ENCODE measurements around the gene CCL15. TPM values are rescaled to one million over a fixed set of nuclear protein-coding genes. Genes with fewer than 3 reads are reported as not detected.

CCL15 gene
- total and polyA plus RNA-seq, 2 of the 13 experiments (the other 11 are each of a cell fraction or from before 2014, with no cell fraction given) = 29.2 to 45.9 TPM

DNA sequence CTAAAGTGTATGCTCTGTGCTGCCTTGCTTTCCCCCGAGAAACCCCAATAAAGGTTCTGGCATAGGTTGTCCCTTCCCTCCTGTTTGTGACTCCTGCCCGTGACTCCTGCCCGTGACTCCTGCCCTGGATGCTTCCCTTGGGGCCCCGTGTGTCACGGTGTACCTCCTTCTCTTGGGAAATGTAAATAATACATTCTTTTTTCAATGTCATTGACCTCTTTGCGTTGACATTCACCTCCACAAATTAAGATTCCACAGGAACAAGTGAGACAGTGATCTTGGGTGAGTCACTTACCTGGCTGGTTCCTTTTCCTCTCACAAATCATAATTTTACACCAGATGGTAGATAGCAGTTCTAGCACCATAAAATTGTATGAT lies 632 bp downstream of the CCL15 start (continued):
- TF ChIP-seq RXRB (CRISPR knock-in tag; IDR thresholded peaks at IDR 0.05; ENCODE audit: borderline replicate concordance) (peak; percentile 95), XBP1 (CRISPR knock-in tag; IDR thresholded peaks at IDR 0.05) (no peak), NR2F6 (IDR thresholded peaks at IDR 0.05) (peak; percentile 80; the same call in 1 of the 2 replicates), NR2F6 (CRISPR knock-in tag; IDR thresholded peaks at IDR 0.05) (peak; percentile 81; the same call in 1 of the 2 replicates), ZNF354B (CRISPR knock-in tag; IDR thresholded peaks at IDR 0.05) (no peak), ATRX (CRISPR knock-in tag; IDR thresholded peaks at IDR 0.05; ENCODE audit: borderline replicate concordance) (no peak), ETS1 (CRISPR knock-in tag; IDR thresholded peaks at IDR 0.05) (no peak), ZNF256 (CRISPR knock-in tag; conservative IDR thresholded peaks at IDR 0.05) (no peak), NR2F2 (IDR thresholded peaks at IDR 0.05; ENCODE audit: borderline replicate concordance, low read depth) (peak; percentile 81), ZNF3 (CRISPR knock-in tag; IDR thresholded peaks at IDR 0.05) (no peak), PAX8 (CRISPR knock-in tag; IDR thresholded peaks at IDR 0.05; ENCODE audit: borderline replicate concordance) (no peak), MEIS2 (CRISPR knock-in tag; IDR thresholded peaks at IDR 0.05) (no peak), MAFF (IDR thresholded peaks at IDR 0.05; ENCODE audit: low read depth, low read length) (no peak), ZNF431 (CRISPR knock-in tag; IDR thresholded peaks at IDR 0.05; ENCODE audit: borderline replicate concordance, low read depth) (no peak), ZNF317 (CRISPR knock-in tag; IDR thresholded peaks at IDR 0.05) (no peak), EED (CRISPR knock-in tag; IDR thresholded peaks at IDR 0.05) (no peak), RAD21 (CRISPR knock-in tag; IDR thresholded peaks at IDR 0.05) (0 out of 2 replicates have a peak, but pooled peaks have one; percentile 17), DNMT1 (CRISPR knock-in tag; IDR thresholded peaks at IDR 0.05) (no peak), CENPT (CRISPR knock-in tag; IDR thresholded peaks at IDR 0.05; ENCODE audit: low read depth) (no peak)
- TF ChIP-seq, protein P1, sequence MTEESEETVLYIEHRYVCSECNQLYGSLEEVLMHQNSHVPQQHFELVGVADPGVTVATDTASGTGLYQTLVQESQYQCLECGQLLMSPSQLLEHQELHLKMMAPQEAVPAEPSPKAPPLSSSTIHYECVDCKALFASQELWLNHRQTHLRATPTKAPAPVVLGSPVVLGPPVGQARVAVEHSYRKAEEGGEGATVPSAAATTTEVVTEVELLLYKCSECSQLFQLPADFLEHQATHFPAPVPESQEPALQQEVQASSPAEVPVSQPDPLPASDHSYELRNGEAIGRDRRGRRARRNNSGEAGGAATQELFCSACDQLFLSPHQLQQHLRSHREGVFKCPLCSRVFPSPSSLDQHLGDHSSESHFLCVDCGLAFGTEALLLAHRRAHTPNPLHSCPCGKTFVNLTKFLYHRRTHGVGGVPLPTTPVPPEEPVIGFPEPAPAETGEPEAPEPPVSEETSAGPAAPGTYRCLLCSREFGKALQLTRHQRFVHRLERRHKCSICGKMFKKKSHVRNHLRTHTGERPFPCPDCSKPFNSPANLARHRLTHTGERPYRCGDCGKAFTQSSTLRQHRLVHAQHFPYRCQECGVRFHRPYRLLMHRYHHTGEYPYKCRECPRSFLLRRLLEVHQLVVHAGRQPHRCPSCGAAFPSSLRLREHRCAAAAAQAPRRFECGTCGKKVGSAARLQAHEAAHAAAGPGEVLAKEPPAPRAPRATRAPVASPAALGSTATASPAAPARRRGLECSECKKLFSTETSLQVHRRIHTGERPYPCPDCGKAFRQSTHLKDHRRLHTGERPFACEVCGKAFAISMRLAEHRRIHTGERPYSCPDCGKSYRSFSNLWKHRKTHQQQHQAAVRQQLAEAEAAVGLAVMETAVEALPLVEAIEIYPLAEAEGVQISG (CRISPR knock-in tag; IDR thresholded peaks at IDR 0.05) = no peak
- TF ChIP-seq, protein P2, sequence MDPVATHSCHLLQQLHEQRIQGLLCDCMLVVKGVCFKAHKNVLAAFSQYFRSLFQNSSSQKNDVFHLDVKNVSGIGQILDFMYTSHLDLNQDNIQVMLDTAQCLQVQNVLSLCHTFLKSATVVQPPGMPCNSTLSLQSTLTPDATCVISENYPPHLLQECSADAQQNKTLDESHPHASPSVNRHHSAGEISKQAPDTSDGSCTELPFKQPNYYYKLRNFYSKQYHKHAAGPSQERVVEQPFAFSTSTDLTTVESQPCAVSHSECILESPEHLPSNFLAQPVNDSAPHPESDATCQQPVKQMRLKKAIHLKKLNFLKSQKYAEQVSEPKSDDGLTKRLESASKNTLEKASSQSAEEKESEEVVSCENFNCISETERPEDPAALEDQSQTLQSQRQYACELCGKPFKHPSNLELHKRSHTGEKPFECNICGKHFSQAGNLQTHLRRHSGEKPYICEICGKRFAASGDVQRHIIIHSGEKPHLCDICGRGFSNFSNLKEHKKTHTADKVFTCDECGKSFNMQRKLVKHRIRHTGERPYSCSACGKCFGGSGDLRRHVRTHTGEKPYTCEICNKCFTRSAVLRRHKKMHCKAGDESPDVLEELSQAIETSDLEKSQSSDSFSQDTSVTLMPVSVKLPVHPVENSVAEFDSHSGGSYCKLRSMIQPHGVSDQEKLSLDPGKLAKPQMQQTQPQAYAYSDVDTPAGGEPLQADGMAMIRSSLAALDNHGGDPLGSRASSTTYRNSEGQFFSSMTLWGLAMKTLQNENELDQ (CRISPR knock-in tag; IDR thresholded peaks at IDR 0.05; ENCODE audit: borderline replicate concordance) = no peak
- TF ChIP-seq, protein P3, sequence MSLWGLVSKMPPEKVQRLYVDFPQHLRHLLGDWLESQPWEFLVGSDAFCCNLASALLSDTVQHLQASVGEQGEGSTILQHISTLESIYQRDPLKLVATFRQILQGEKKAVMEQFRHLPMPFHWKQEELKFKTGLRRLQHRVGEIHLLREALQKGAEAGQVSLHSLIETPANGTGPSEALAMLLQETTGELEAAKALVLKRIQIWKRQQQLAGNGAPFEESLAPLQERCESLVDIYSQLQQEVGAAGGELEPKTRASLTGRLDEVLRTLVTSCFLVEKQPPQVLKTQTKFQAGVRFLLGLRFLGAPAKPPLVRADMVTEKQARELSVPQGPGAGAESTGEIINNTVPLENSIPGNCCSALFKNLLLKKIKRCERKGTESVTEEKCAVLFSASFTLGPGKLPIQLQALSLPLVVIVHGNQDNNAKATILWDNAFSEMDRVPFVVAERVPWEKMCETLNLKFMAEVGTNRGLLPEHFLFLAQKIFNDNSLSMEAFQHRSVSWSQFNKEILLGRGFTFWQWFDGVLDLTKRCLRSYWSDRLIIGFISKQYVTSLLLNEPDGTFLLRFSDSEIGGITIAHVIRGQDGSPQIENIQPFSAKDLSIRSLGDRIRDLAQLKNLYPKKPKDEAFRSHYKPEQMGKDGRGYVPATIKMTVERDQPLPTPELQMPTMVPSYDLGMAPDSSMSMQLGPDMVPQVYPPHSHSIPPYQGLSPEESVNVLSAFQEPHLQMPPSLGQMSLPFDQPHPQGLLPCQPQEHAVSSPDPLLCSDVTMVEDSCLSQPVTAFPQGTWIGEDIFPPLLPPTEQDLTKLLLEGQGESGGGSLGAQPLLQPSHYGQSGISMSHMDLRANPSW (CRISPR knock-in tag; IDR thresholded peaks at IDR 0.05; ENCODE audit: borderline replicate concordance) = no peak
